A549 (cell line): ENCODE measurements around the gene ZNF385B. TPM values are rescaled to one million over a fixed set of nuclear protein-coding genes. Genes with fewer than 3 reads are reported as not detected.
"Not testable (repeated sequence)": the region's sequence is repeated elsewhere in the genome, so short reads cannot be mapped to it uniquely, and the experiment has no call there.

ENCODE experiments used
- ATAC-seq, 2 experiments: fragments of 200-7000 bp in 1 of 2; fragments of >200 bp in 1 of 2; cut with Nextera tagmentation in 1 of 2; cut with Tn5 transposase in 1 of 2; 3 replicates each; pipeline versions ENCODE4 v1.8.0 to v1.9.1; 2018 to 2020; ENCODE audit warnings: mild to moderate bottlenecking in 1 of 2, moderate library complexity in 1 of 2
- CTCF ChIA-PET: fragments of 300-600 bp; sonication (Branson Sonifier 250); formaldehyde crosslinking; extraction: SDS; loops from one replicate; lab custom pipeline; 2021; ENCODE audit warnings: antibody characterized with exemption, inconsistent platforms; lab: Yijun Ruan, JAX
- POLR2A ChIA-PET: fragments of 350-600 bp; formaldehyde crosslinking; extraction: SDS; loops from one replicate; lab custom pipeline; 2021; ENCODE audit warnings: antibody characterized with exemption, inconsistent platforms; lab: Yijun Ruan, JAX
- DNase-seq, 2 experiments: peaks; one replicate each; pipeline versions ENCODE4 v3.0.0 to v3.0.0-alpha.2; 2011 to 2016; ENCODE audit warnings: low read depth in 1 of 2, low spot score in 1 of 2
- FAIRE-seq: peaks from 2 replicates; lab custom pipeline; 2011; peaks lifted over from hg19 to GRCh38; lab: Jason Lieb, UNC
- H3K27ac ChIP-seq, 2 experiments: fragments of >200 bp; sonication (Bioruptor Twin); formaldehyde crosslinking; 3 replicates each; pipeline ENCODE4 v1.5.1; 2016 to 2017
- H3K4me1 ChIP-seq: fragments of >200 bp; sonication (Bioruptor Twin); formaldehyde crosslinking; 3 replicates; pipeline ENCODE4 v1.6.1; 2016
- H3K4me2 ChIP-seq: fragments of >200 bp; sonication (Bioruptor Twin); formaldehyde crosslinking; 3 replicates; pipeline ENCODE4 v1.6.1; 2016
- H3K4me3 ChIP-seq: fragments of >200 bp; sonication (Bioruptor Twin); formaldehyde crosslinking; 3 replicates; pipeline ENCODE4 v1.5.1; 2016
- H3K9me3 ChIP-seq: fragments of >200 bp; sonication (Bioruptor Twin); formaldehyde crosslinking; 3 replicates; pipeline ENCODE4 v1.6.1; 2016
- BHLHE40 ChIP-seq: IDR thresholded peaks from 2 replicates; pipeline ENCODE4 v1.6.1; 2012; ENCODE audit warnings: low read depth, low read length, inconsistent platforms
- FOXS1 ChIP-seq: fragments of 250-450 bp; sonication (Bioruptor Pico); IDR thresholded peaks from 2 replicates; pipeline ENCODE4 v1.5.0; 2020; ENCODE audit warnings: mild to moderate bottlenecking, moderate library complexity
- GATA3 ChIP-seq: IDR thresholded peaks from 2 replicates; pipeline ENCODE4 v1.6.1; 2012; ENCODE audit warnings: borderline replicate concordance
- HOXB5 ChIP-seq: fragments of 250-450 bp; sonication (Bioruptor Pico); IDR thresholded peaks from 2 replicates; pipeline ENCODE4 v1.5.0; 2020; ENCODE audit warnings: mild to moderate bottlenecking, moderate library complexity
- JUNB ChIP-seq: fragments of >200 bp; sonication (Bioruptor Twin); formaldehyde crosslinking; IDR thresholded peaks from 2 replicates; pipeline ENCODE4 v1.6.1; 2016
- KDM1A ChIP-seq: fragments of 200-600 bp; sonication (generic); IDR thresholded peaks from 2 replicates; pipeline ENCODE4 v1.6.1; 2016; ENCODE audit warnings: low read depth, mild to moderate bottlenecking
- NFE2L2 ChIP-seq: fragments of 150-350 bp; conservative IDR thresholded peaks from 2 replicates; pipeline ENCODE4 v1.6.1; 2014; ENCODE audit warnings: low read length
- PHF8 ChIP-seq: fragments of 200-600 bp; sonication (generic); IDR thresholded peaks from 2 replicates; pipeline ENCODE4 v1.6.1; 2016; ENCODE audit warnings: low read depth, mild to moderate bottlenecking, antibody characterized with exemption, moderate library complexity, borderline replicate concordance
- RARB ChIP-seq: fragments of 250-450 bp; sonication (Bioruptor Pico); IDR thresholded peaks from 2 replicates; pipeline ENCODE4 v1.8.0; 2021; ENCODE audit warnings: mild to moderate bottlenecking, moderate library complexity
- RCOR1 ChIP-seq: fragments of 150-350 bp; IDR thresholded peaks from 2 replicates; pipeline ENCODE4 v1.6.1; 2014; ENCODE audit warnings: antibody characterized with exemption, low read length, low read depth
- ZSCAN20 ChIP-seq: fragments of 250-450 bp; sonication (Bioruptor Pico); IDR thresholded peaks from 2 replicates; pipeline ENCODE4 v1.8.0; 2022; ENCODE audit warnings: mild to moderate bottlenecking, moderate library complexity
- WGBS: methylation state at CpG from one replicate; pipeline ENCODE4 v1.1.6; 2017; ENCODE audit errors: missing lambda C conversion rate; 5-methylcytosine and 5-hydroxymethylcytosine counted together
- polyA plus RNA-seq, 4 experiments: library from polyadenylated mRNA; depleted of rRNA in 3 of 4; stranded (reverse); fragments of >200 nt; fragmentation: RNase III in 1 of 4; extraction: RNeasy Plus Mini Kit Qiagen cat#74134 plus additional on column Dnase treatment in 1 of 4; gene quantifications; 2 replicates in 3 of 4; 3 replicates in 1 of 4; pipeline ENCODE4 v1.2.3, GENCODE V29; 2011 to 2017
- TF ChIP-seq, protein P1 (sequence below): IDR thresholded peaks from 2 replicates; pipeline ENCODE4 v1.6.1; 2012; ENCODE audit warnings: low read depth, borderline replicate concordance
- TF ChIP-seq, protein P2 (sequence below): IDR thresholded peaks from 2 replicates; pipeline ENCODE4 v1.6.1; 2012
- TF ChIP-seq, protein P3 (sequence below): fragments of 250-450 bp; sonication (Bioruptor Pico); IDR thresholded peaks from 2 replicates; pipeline ENCODE4 v1.5.0; 2021; ENCODE audit warnings: mild to moderate bottlenecking, moderate library complexity, borderline replicate concordance
- TF ChIP-seq, protein P4 (sequence below): fragments of 150-350 bp; IDR thresholded peaks from 2 replicates; pipeline ENCODE4 v1.6.1; 2014; ENCODE audit warnings: low read depth, mild to moderate bottlenecking, low read length
- TF ChIP-seq, protein P5 (sequence below): fragments of 250-450 bp; sonication (Bioruptor Pico); IDR thresholded peaks from 2 replicates; pipeline ENCODE4 v1.5.0; 2020; ENCODE audit warnings: low read depth, mild to moderate bottlenecking, moderate library complexity

ZNF385B gene
- polyA plus RNA-seq, 2 of the 4 experiments (the other 2 are of a cell fraction) = not detected

DNA sequence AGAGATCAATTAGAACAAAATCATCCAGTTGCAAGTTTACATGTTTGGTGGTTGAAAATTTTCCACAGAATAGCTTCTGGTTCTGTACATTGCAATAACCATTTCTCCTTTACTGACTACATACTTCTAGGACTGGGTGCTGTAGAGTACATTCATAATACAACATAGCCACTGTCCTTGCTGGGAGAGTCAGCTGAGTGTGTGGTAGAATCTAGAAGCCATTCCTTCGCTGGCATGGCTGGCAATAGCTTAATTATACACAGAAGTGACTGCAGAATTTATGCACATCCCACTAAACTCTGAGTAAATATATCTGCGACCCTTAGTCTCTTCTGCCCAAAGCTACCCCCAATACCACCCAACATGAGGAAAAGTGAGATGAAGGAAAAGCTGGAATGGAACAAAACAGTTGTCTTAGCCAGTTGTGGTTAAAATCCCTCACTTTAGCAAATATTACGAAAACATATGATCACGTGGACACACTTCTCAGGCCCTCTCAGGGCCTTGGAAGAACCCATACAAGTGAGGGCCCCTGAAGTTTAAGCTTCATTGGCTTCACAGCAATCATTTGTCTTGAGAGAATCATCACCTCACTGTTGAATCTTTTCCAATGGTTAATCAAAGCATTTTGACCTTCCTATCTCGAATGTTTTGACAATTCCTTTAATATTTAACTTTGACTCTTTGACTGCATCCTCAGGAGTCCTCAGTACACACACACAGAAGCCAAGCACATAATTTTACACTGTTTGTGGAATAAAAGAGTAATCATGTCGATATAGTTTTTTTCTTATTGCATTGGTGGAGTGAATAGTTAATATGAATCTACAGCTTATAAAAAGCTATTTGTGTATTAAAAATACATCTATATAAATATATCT is 225.1 kb downstream of the ZNF385B start (continued):
- TF ChIP-seq JUNB (no peak), RARB (CRISPR knock-in tag) (no peak), RCOR1 (no peak)
- TF ChIP-seq, protein P1, sequence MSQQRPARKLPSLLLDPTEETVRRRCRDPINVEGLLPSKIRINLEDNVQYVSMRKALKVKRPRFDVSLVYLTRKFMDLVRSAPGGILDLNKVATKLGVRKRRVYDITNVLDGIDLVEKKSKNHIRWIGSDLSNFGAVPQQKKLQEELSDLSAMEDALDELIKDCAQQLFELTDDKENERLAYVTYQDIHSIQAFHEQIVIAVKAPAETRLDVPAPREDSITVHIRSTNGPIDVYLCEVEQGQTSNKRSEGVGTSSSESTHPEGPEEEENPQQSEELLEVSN = no peak

DNA sequence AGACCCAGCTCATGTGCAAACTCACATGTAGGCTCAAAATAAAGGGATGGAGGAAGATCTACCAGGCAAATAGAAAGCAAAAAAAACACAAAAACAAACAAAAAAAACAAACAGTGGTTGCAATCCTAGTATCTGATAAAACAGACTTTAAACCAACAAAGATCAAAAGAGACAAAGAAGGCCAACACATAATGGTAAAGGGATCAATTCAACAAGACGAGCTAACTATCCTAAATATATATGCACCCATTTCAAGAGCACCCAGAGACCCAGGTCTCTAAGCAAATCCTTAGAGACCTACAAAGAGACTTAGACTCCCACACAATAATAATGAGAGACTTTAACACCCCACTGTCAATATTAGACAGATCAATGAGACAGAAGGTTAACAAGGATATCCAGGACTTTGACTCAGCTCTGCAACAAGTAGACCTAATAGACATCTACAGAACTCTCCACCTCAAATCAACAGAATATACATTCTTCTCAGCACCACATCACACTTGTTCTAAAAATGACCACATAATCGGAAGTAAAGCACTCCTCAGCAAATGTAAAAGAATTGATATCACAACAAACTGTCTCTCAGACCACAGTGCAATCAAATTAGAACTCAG is 229.5 kb downstream of the ZNF385B start:
- H3K27ac ChIP-seq, DNase-seq, H3K4me2 ChIP-seq, H3K4me3 ChIP-seq, ATAC-seq, H3K4me1 ChIP-seq, FAIRE-seq, POLR2A ChIA-PET, CTCF ChIA-PET, H3K9me3 ChIP-seq: not testable (repeated sequence)
- 19% methylated on average over 2 of the region's 2 CpGs for WGBS

DNA sequence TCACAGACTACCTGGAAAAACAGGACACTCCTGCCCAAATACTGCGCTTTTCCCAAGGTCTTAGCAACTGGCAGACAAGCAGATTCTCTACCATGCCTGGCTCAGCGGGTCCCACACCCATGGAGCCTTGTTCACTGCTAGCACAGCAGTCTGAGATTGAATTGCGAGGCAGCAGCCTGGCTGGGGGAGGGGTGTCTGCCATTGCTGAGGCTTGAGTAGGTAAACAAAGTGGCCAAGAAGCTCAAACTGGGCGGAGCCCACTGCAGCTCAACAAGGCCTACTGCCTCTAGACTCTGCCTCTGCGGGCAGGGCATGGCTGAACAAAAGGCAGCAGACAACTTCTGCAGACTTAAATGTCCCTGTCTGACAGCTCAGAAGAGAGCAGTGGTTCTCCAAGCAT is 231.6 kb downstream of the ZNF385B start:
- H3K27ac ChIP-seq, DNase-seq, H3K4me3 ChIP-seq, H3K4me2 ChIP-seq, ATAC-seq, H3K9me3 ChIP-seq, FAIRE-seq, CTCF ChIA-PET, H3K4me1 ChIP-seq, POLR2A ChIA-PET: not testable (repeated sequence)
- 8% methylated on average over 3 of the region's 5 CpGs for WGBS

DNA sequence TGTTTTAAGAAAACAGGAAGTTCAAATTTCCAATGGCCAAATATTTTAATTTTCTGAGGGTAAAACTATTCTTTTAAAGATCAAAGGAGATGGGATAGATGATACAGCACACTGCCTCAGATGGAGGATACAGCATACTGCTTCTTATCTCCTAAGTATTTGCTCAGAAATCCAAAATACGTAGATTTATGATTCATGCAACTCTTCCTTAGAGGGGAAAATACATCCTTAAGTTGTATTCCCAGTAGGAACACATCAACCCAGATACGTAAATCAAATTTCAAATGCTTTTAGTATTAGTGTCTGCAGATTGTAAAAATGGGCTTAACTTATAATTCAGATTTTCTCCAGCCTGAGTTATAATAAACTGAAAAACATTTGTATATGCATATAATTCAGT is 235.2 kb downstream of the ZNF385B start:
- no peaks in the 10 kb centered on the region for H3K4me1 ChIP-seq
- 52% methylated on average over 2 of the region's 2 CpGs for WGBS
- H3K27ac ChIP-seq = no peak overlapping the region
- no peak overlapping the region for H3K4me2 ChIP-seq
- no peak overlapping the region for H3K4me3 ChIP-seq
- ChIA-PET POLR2A (no interaction called here), CTCF (no interaction called here)
- FAIRE-seq (no peak), ATAC-seq (no peak), DNase-seq (no peak)
- TF ChIP-seq, protein P2, sequence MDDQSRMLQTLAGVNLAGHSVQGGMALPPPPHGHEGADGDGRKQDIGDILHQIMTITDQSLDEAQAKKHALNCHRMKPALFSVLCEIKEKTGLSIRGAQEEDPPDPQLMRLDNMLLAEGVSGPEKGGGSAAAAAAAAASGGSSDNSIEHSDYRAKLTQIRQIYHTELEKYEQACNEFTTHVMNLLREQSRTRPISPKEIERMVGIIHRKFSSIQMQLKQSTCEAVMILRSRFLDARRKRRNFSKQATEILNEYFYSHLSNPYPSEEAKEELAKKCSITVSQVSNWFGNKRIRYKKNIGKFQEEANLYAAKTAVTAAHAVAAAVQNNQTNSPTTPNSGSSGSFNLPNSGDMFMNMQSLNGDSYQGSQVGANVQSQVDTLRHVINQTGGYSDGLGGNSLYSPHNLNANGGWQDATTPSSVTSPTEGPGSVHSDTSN = no peak
- TF ChIP-seq PHF8 (no peak), FOXS1 (CRISPR knock-in tag) (no peak), KDM1A (no peak), ZSCAN20 (CRISPR knock-in tag) (no peak), NFE2L2 (no peak), HOXB5 (CRISPR knock-in tag) (no peak), GATA3 (no peak), BHLHE40 (no peak)
- TF ChIP-seq, protein P3, sequence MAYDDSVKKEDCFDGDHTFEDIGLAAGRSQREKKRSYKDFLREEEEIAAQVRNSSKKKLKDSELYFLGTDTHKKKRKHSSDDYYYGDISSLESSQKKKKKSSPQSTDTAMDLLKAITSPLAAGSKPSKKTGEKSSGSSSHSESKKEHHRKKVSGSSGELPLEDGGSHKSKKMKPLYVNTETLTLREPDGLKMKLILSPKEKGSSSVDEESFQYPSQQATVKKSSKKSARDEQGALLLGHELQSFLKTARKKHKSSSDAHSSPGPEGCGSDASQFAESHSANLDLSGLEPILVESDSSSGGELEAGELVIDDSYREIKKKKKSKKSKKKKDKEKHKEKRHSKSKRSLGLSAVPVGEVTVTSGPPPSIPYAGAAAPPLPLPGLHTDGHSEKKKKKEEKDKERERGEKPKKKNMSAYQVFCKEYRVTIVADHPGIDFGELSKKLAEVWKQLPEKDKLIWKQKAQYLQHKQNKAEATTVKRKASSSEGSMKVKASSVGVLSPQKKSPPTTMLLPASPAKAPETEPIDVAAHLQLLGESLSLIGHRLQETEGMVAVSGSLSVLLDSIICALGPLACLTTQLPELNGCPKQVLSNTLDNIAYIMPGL (CRISPR knock-in tag) = no peak
- TF ChIP-seq, protein P4, sequence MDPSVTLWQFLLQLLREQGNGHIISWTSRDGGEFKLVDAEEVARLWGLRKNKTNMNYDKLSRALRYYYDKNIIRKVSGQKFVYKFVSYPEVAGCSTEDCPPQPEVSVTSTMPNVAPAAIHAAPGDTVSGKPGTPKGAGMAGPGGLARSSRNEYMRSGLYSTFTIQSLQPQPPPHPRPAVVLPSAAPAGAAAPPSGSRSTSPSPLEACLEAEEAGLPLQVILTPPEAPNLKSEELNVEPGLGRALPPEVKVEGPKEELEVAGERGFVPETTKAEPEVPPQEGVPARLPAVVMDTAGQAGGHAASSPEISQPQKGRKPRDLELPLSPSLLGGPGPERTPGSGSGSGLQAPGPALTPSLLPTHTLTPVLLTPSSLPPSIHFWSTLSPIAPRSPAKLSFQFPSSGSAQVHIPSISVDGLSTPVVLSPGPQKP = no peak
- TF ChIP-seq, protein P5, sequence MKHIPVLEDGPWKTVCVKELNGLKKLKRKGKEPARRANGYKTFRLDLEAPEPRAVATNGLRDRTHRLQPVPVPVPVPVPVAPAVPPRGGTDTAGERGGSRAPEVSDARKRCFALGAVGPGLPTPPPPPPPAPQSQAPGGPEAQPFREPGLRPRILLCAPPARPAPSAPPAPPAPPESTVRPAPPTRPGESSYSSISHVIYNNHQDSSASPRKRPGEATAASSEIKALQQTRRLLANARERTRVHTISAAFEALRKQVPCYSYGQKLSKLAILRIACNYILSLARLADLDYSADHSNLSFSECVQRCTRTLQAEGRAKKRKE (CRISPR knock-in tag) = no peak
- H3K9me3 ChIP-seq = no peaks in the 10 kb centered on the region
